Measurements from ENCODE around the gene SPECC1.
"Not testable (repeated sequence)": the region's sequence is repeated elsewhere in the genome, so short reads cannot be mapped to it uniquely, and the experiment has no call there.

The SPECC1 gene

GRCh38 chr17:20073055-20073979 is 64.2 kb downstream of the SPECC1 start:
- no peak for DNase-seq

GRCh38 chr17:20074001-20074400 is 64.8 kb downstream of the SPECC1 start:
- no peak for DNase-seq

GRCh38 chr17:20074489-20074888 is 65.3 kb downstream of the SPECC1 start:
- DNase-seq: no peak

- DNase-seq: not testable (repeated sequence)
Observed at GRCh38 chr17:20076137-20076536, 67.0 kb downstream of the SPECC1 start.

- no peak for DNase-seq
Observed at GRCh38 chr17:20077978-20078685, 69.0 kb downstream of the SPECC1 start.

- DNase-seq: no peak
Observed at GRCh38 chr17:20080513-20080912, 71.4 kb downstream of the SPECC1 start.

GRCh38 chr17:20083156-20083859 is 74.1 kb downstream of the SPECC1 start:
- no peak for DNase-seq

GRCh38 chr17:20084621-20085282 is 75.6 kb downstream of the SPECC1 start:
- DNase-seq: no peak

GRCh38 chr17:20085283-20085845 is 76.2 kb downstream of the SPECC1 start:
- DNase-seq: no peak

GRCh38 chr17:20086416-20087076 is 77.4 kb downstream of the SPECC1 start:
- DNase-seq: no peak

- DNase-seq: no peak
Observed at GRCh38 chr17:20087538-20088250, 78.5 kb downstream of the SPECC1 start.

GRCh38 chr17:20089756-20090547 is 80.8 kb downstream of the SPECC1 start:
- no peak for DNase-seq

- no peak for DNase-seq
Observed at GRCh38 chr17:20091174-20092029, 82.2 kb downstream of the SPECC1 start.

GRCh38 chr17:20092261-20092867 is 83.2 kb downstream of the SPECC1 start:
- DNase-seq: no peak

- DNase-seq: peak; percentile 7
Observed at GRCh38 chr17:20092973-20093626, 83.9 kb downstream of the SPECC1 start.

- no peak for DNase-seq
Observed at GRCh38 chr17:20094777-20095176, 85.6 kb downstream of the SPECC1 start.

GRCh38 chr17:20095336-20096080 is 86.3 kb downstream of the SPECC1 start:
- no peak for DNase-seq

GRCh38 chr17:20096430-20096829 is 87.3 kb downstream of the SPECC1 start:
- no peak for DNase-seq

All from NCI-H526 treated with DMSO at 0.1 percent for 48 hours (cell line).